ENCODE data around the gene SCLT1.

GRCh38 chr4:129110931-129111330 is 17.6 kb upstream of the SCLT1 start:
- no peak for TF ChIP-seq CTCF (IDR thresholded peaks at IDR 0.05; ENCODE audit: low read depth, low read length)
- no peak for TF ChIP-seq EZH2phosphoT487 (IDR thresholded peaks at IDR 0.05; ENCODE audit: low read depth)

All from OCI-LY3 (cell line).